H1 (cell line): Measurements from ENCODE around the gene MAVS. TPM values are rescaled to one million over a fixed set of nuclear protein-coding genes. Genes with fewer than 3 reads are reported as not detected.

Source experiments
- CTCF ChIA-PET: fragments of 300-600 bp; sonication (Branson Sonifier 250); formaldehyde crosslinking; loops from one replicate; lab custom pipeline; 2021; ENCODE audit not compliant: partially characterized antibody; lab: Charles Lee
- POLR2A ChIA-PET: fragments of 300-600 bp; sonication (Branson Sonifier 250); formaldehyde crosslinking; loops from one replicate; lab custom pipeline; 2021; ENCODE audit warnings: inconsistent platforms; ENCODE audit not compliant: partially characterized antibody; lab: Charles Lee
- DNase-seq, 2 experiments: peaks; one replicate each; pipeline versions ENCODE4 v3.0.0 to v3.0.0-alpha.2; 2010 to 2022; ENCODE audit warnings: low spot score in 2 of 2, low read depth in 1 of 2, mixed read lengths in 1 of 2
- FAIRE-seq: peaks from 2 replicates; lab custom pipeline; 2011; peaks lifted over from hg19 to GRCh38; lab: Jason Lieb, UNC
- H2AFZ ChIP-seq: 2 replicates; pipeline ENCODE4 v1.8.1; 2012; ENCODE audit warnings: low read length, inconsistent platforms
- H2AK5ac ChIP-seq: 2 replicates; pipeline ENCODE4 v1.6.1; 2013; ENCODE audit warnings: low read depth, low read length
- H2BK120ac ChIP-seq: replicated peaks from 2 replicates; pipeline ENCODE3; 2013; ENCODE audit warnings: low read depth, low read length, inconsistent platforms
- H2BK12ac ChIP-seq: 2 replicates; pipeline ENCODE4 v1.6.1; 2013; ENCODE audit warnings: low read depth, low read length
- H2BK15ac ChIP-seq: 2 replicates; pipeline ENCODE4 v1.6.1; 2013; ENCODE audit warnings: low read length
- H2BK20ac ChIP-seq: 2 replicates; pipeline ENCODE4 v1.6.1; 2013; ENCODE audit warnings: low read length
- H2BK5ac ChIP-seq: 2 replicates; pipeline ENCODE4 v1.6.1; 2013; ENCODE audit warnings: low read depth, low read length
- H3K14ac ChIP-seq: 2 replicates; pipeline ENCODE4 v1.6.1; 2013; ENCODE audit warnings: inconsistent platforms; ENCODE audit not compliant: insufficient read length
- H3K18ac ChIP-seq: 2 replicates; pipeline ENCODE4 v1.6.1; 2013; ENCODE audit warnings: low read length; ENCODE audit errors: extremely low read depth
- H3K23ac ChIP-seq: 2 replicates; pipeline ENCODE4 v1.6.1; 2013; ENCODE audit warnings: inconsistent platforms; ENCODE audit not compliant: insufficient read length
- H3K23me2 ChIP-seq: 2 replicates; pipeline ENCODE4 v1.6.1; 2013; ENCODE audit warnings: low read depth, low read length
- H3K27ac ChIP-seq: 2 replicates; pipeline ENCODE4 v1.6.1; 2011; ENCODE audit warnings: low read depth, low read length, inconsistent platforms
- H3K27me3 ChIP-seq, 4 experiments: replicated peaks in 1 of 4; 1 replicate in 1 of 4; 2 replicates in 3 of 4; pipeline versions ENCODE4 v1.6.1 to v1.8.1; 2011 to 2013; ENCODE audit warnings: low read length in 3 of 4, mild to moderate bottlenecking in 3 of 4, inconsistent platforms in 2 of 4, mixed read lengths in 2 of 4, moderate library complexity in 1 of 4; ENCODE audit not compliant: control insufficient read depth in 3 of 4, insufficient read depth in 3 of 4; ENCODE audit errors: extremely low read depth in 1 of 4
- H3K36me3 ChIP-seq, 4 experiments: 2 replicates each; pipeline versions ENCODE4 v1.6.1 to v1.8.1; 2011 to 2013; ENCODE audit warnings: mild to moderate bottlenecking in 4 of 4, low read length in 3 of 4, moderate library complexity in 2 of 4, control low read depth in 1 of 4, inconsistent platforms in 1 of 4; ENCODE audit not compliant: insufficient read depth in 4 of 4, control insufficient read depth in 2 of 4
- H3K4ac ChIP-seq: replicated peaks from 2 replicates; pipeline ENCODE3; 2013; ENCODE audit warnings: low read length, low read depth, mixed read lengths, inconsistent platforms; ENCODE audit not compliant: insufficient read length
- H3K4me1 ChIP-seq, 4 experiments: replicated peaks in 1 of 4; 1 replicate in 1 of 4; 2 replicates in 3 of 4; pipeline versions ENCODE4 v1.6.1 to v1.8.1; 2011 to 2013; ENCODE audit warnings: low read length in 3 of 4, inconsistent platforms in 2 of 4, mixed read lengths in 1 of 4; ENCODE audit not compliant: insufficient read depth in 4 of 4, control insufficient read depth in 3 of 4
- H3K4me2 ChIP-seq, 2 experiments: 2 replicates each; pipeline versions ENCODE4 v1.6.1 to v1.8.1; 2011 to 2013; ENCODE audit warnings: low read depth in 2 of 2, low read length in 2 of 2, control low read depth in 1 of 2, inconsistent platforms in 1 of 2, mild to moderate bottlenecking in 1 of 2; ENCODE audit not compliant: insufficient read depth in 1 of 2
- H3K4me3 ChIP-seq, 4 experiments: fragments of 200-600, 300-600 bp in 1 of 4; sonication (generic), shearing (Covaris generic), sonication (Bioruptor Twin) in 1 of 4; 2 replicates each; pipeline versions ENCODE4 v1.5.1 to v1.8.1; 2011 to 2016; ENCODE audit warnings: low read length in 4 of 4, low read depth in 3 of 4, control low read depth in 2 of 4, inconsistent platforms in 2 of 4, mild to moderate bottlenecking in 2 of 4, mixed read lengths in 1 of 4, moderate library complexity in 1 of 4; ENCODE audit not compliant: insufficient read depth in 2 of 4; ENCODE audit errors: extremely low read depth in 1 of 4
- H3K56ac ChIP-seq: replicated peaks from 2 replicates; pipeline ENCODE3; 2013; ENCODE audit warnings: low read depth, mild to moderate bottlenecking, mixed read lengths, low read length, inconsistent platforms; ENCODE audit not compliant: insufficient read length
- H3K79me1 ChIP-seq: 2 replicates; pipeline ENCODE4 v1.6.1; 2013; ENCODE audit warnings: low read depth, low read length, control low read depth
- H3K79me2 ChIP-seq, 2 experiments: 2 replicates each; pipeline versions ENCODE4 v1.6.1 to v1.8.1; 2012 to 2013; ENCODE audit warnings: low read length in 2 of 2, mild to moderate bottlenecking in 2 of 2, inconsistent platforms in 1 of 2; ENCODE audit not compliant: insufficient read depth in 2 of 2, control insufficient read depth in 1 of 2
- H3K9ac ChIP-seq, 4 experiments: replicated peaks in 1 of 4; 1 replicate in 1 of 4; 2 replicates in 3 of 4; pipeline versions ENCODE4 v1.6.1 to v1.8.1; 2011 to 2013; ENCODE audit warnings: low read depth in 3 of 4, low read length in 3 of 4, control low read depth in 2 of 4, mild to moderate bottlenecking in 2 of 4, moderate library complexity in 2 of 4, inconsistent platforms in 1 of 4; ENCODE audit errors: extremely low read depth in 1 of 4
- H3K9me3 ChIP-seq, 2 experiments: 2 replicates each; pipeline versions ENCODE4 v1.6.1 to v1.8.1; 2012 to 2013; ENCODE audit warnings: mild to moderate bottlenecking in 2 of 2, moderate library complexity in 2 of 2, control low read depth in 1 of 2, inconsistent platforms in 1 of 2, low read depth in 1 of 2, low read length in 1 of 2, mixed read lengths in 1 of 2; ENCODE audit not compliant: insufficient read depth in 2 of 2
- H4K20me1 ChIP-seq, 2 experiments: replicated peaks in 1 of 2; 2 replicates each; pipeline versions ENCODE3 to v1.8.1; 2011 to 2013; ENCODE audit warnings: inconsistent platforms in 2 of 2, low read length in 2 of 2, mild to moderate bottlenecking in 1 of 2; ENCODE audit not compliant: insufficient read depth in 2 of 2, control insufficient read depth in 1 of 2
- H4K5ac ChIP-seq: 2 replicates; pipeline ENCODE4 v1.6.1; 2013; ENCODE audit warnings: low read length, low read depth, mixed read lengths, inconsistent platforms; ENCODE audit not compliant: insufficient read length
- H4K8ac ChIP-seq: 2 replicates; pipeline ENCODE4 v1.8.0; 2013; ENCODE audit warnings: mild to moderate bottlenecking, moderate library complexity, low read length, inconsistent platforms; ENCODE audit not compliant: insufficient read depth; ENCODE audit errors: extremely low read depth
- H4K91ac ChIP-seq: replicated peaks from 2 replicates; pipeline ENCODE3; 2013; ENCODE audit warnings: low read length, mixed read lengths, inconsistent platforms; ENCODE audit not compliant: insufficient read length
- ASH2L ChIP-seq: fragments of 200-600, 300-600 bp; sonication (generic); IDR thresholded peaks from one replicate; pipeline ENCODE4 v1.7.1; 2017; ENCODE audit warnings: low read length
- JUN ChIP-seq: IDR thresholded peaks from 2 replicates; pipeline ENCODE4 v1.6.1; 2011; ENCODE audit warnings: low read depth, mild to moderate bottlenecking, improper control_type of control experiment, low read length
- JUND ChIP-seq: IDR thresholded peaks from 2 replicates; pipeline ENCODE4 v1.6.1; 2011; ENCODE audit warnings: mild to moderate bottlenecking, improper control_type of control experiment, low read length
- SIN3A ChIP-seq, 2 experiments: IDR thresholded peaks in 1 of 2; conservative IDR thresholded peaks in 1 of 2; 2 replicates each; pipeline ENCODE4 v1.6.1; 2011 to 2012; ENCODE audit warnings: low read length in 2 of 2, improper control_type of control experiment in 1 of 2, low read depth in 1 of 2, mild to moderate bottlenecking in 1 of 2
- SUZ12 ChIP-seq: fragments of 200-600 bp; sonication (generic); IDR thresholded peaks from 2 replicates; pipeline ENCODE4 v1.6.1; 2012; ENCODE audit warnings: mild to moderate bottlenecking, inconsistent platforms, low read length, moderate library complexity, mixed read lengths
- WGBS, 2 experiments: shearing (Covaris generic) in 1 of 2; methylation state at CpG; one replicate each; pipeline versions ENCODE4 v1.1.6 to v1.1.7; 2013 to 2015; ENCODE audit warnings: low lambda C conversion rate in 2 of 2, mixed read lengths in 2 of 2, inconsistent platforms in 1 of 2, low coverage in 1 of 2, missing lambda C conversion rate in 1 of 2; ENCODE audit not compliant: insufficient replicate concordance in 2 of 2, insufficient coverage in 1 of 2, insufficient read length in 1 of 2; ENCODE audit errors: extremely low coverage in 1 of 2, missing lambda C conversion rate in 1 of 2; 5-methylcytosine and 5-hydroxymethylcytosine counted together
- polyA plus RNA-seq, 7 experiments: library from polyadenylated mRNA; depleted of rRNA in 3 of 7; stranded (reverse) in 5 of 7; unstranded in 2 of 7; fragments of >200 nt in 5 of 7; fragments of 200-250 nt in 2 of 7; gene quantifications; 1 replicate in 5 of 7; 2 replicates in 1 of 7; 4 replicates in 1 of 7; pipeline versions ENCODE4 v1.2.1 to v1.2.3, GENCODE V29; 2011 to 2013; ENCODE audit warnings: missing spikeins in 2 of 7, mixed read lengths in 2 of 7
- total RNA-seq: library from RNA; stranded (reverse); fragmentation: NEBNext Ultra II Directional; extraction: Animal tissue kit (Norgen Biotek cat#: 25700); gene quantifications from 2 replicates; pipeline ENCODE4 v1.2.1, GENCODE V29; 2021
- TF ChIP-seq, protein P1 (sequence below): IDR thresholded peaks from 2 replicates; pipeline ENCODE4 v1.6.1; 2011; ENCODE audit warnings: low read depth, mild to moderate bottlenecking, low read length; ENCODE audit not compliant: insufficient read depth

MAVS gene
- total and polyA plus RNA-seq, 2 of the 8 experiments (the other 6 are each of a cell fraction or from before 2014, with no cell fraction given), result 9.9 to 24.3 TPM

DNA sequence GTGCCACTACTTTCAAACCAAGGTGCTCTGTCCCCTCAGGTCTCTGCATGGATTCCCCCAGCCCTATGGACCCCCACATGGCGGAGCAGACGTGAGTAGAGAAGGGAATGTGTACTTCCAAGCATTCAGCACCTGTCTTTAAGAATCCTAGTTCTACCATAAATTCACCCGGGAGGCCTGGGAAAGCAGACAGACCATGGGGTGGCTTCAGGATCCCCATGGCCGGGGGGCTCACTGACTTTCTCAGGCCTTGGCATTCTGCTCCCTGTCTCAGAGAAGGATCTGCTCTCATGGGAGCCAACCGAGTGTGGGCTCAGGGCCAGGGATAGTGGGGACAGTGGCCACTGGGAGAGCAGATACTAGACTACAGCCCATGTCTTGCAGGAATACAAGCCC, 48.3 kb upstream of the MAVS start:
- Histone ChIP-seq H3K56ac (no peak overlapping the region), H3K27me3 (peaks cover 0 to 3% (median 0%) of the 10 kb centered on the region in 4 experiments; a peak in 1 of 7 replicates), H3K4me3 (no peak overlapping the region), H3K23ac (no peak overlapping the region), H3K4me1 (peaks cover 5 to 35% (median 28%) of the 10 kb centered on the region in 4 experiments), H3K14ac (no peak overlapping the region), H4K20me1 (peaks cover 3% of the 10 kb centered on the region in 2 experiments), H2BK12ac (no peak overlapping the region), H3K36me3 (peaks cover 4 to 22% (median 21%) of the 10 kb centered on the region in 4 experiments), H3K9me3 (no peaks in the 10 kb centered on the region), H4K8ac (no peak overlapping the region; the same call in 1 of the 2 replicates), H4K91ac (no peak overlapping the region), H2AK5ac (no peak overlapping the region), H2BK20ac (peak overlapping the region; percentile 15; the same call in 1 of the 2 replicates), H2BK120ac (peak overlapping the region; percentile 60), H2BK15ac (no peak overlapping the region), H3K18ac (no peak overlapping the region), H3K9ac (no peak overlapping the region), H4K5ac (no peak overlapping the region), H3K4me2 (no peak overlapping the region; a peak in 1 of 4 replicates), H3K79me2 (no peaks in the 10 kb centered on the region; a peak in 1 of 4 replicates), H3K4ac (no peak overlapping the region), H3K79me1 (no peaks in the 10 kb centered on the region; the same call in 1 of the 2 replicates), H2BK5ac (0 out of 2 replicates have a peak overlapping the region, but pooled peaks have one; percentile 83), H3K23me2 (peaks cover 9% of the 10 kb centered on the region; the same call in 1 of the 2 replicates), H3K27ac (no peak overlapping the region), H2AFZ (no peak overlapping the region)
- no peak for FAIRE-seq
- TF ChIP-seq JUN (no peak), SIN3A (conservative IDR thresholded peaks at IDR 0.05 in 1 of 2, IDR thresholded peaks at IDR 0.05 in 1 of 2; ENCODE audit: low read depth in 1 of 2, low read length in 2 of 2) (no peak), ASH2L (no peak), SUZ12 (no peak), JUND (no peak)
- TF ChIP-seq, protein P1, sequence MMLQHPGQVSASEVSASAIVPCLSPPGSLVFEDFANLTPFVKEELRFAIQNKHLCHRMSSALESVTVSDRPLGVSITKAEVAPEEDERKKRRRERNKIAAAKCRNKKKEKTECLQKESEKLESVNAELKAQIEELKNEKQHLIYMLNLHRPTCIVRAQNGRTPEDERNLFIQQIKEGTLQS, result no peak
- ChIA-PET CTCF (no interaction called here), POLR2A (interaction anchor here (1.9 to 2.9 kb wide), 3 partner anchors 12 to 90 kb away, joined by 10 to 14 read pairs (median 13); partner anchors contain the start of genes CENPB and PANK2)
- WGBS, 2 experiments, result 83% methylated on average over 5 of the region's 5 CpGs; no CpG with 5 or more reads in 1 of the 2 experiments
- DNase-seq, result no peak
